Neuron (in vitro differentiated cells): ENCODE measurements around the gene TADA1.
A peak's percentile ranks its signal among the peaks of the same experiment; 100 is the strongest.
"Not testable (repeated sequence)": the region's sequence is repeated elsewhere in the genome, so short reads cannot be mapped to it uniquely, and the experiment has no call there.

ENCODE experiments used
- H2AFZ ChIP-seq: one replicate; pipeline ENCODE4 v1.6.1; 2013; ENCODE audit warnings: low read depth, mild to moderate bottlenecking, inconsistent platforms, low read length, moderate library complexity
- H3K27me3 ChIP-seq: one replicate; pipeline ENCODE4 v1.6.1; 2013; ENCODE audit warnings: low read length; ENCODE audit not compliant: insufficient read depth
- H3K36me3 ChIP-seq: one replicate; pipeline ENCODE4 v1.6.1; 2013; ENCODE audit warnings: low read length; ENCODE audit not compliant: insufficient read depth
- H3K4me1 ChIP-seq: one replicate; pipeline ENCODE4 v1.6.1; 2013; ENCODE audit warnings: low read length; ENCODE audit not compliant: insufficient read depth
- H3K4me3 ChIP-seq: 2 replicates; pipeline ENCODE4 v1.5.1; 2013; ENCODE audit warnings: mild to moderate bottlenecking, low read length, moderate library complexity
- H3K9me3 ChIP-seq: one replicate; pipeline ENCODE4 v1.6.1; 2013; ENCODE audit warnings: low read length

The TADA1 gene

DNA sequence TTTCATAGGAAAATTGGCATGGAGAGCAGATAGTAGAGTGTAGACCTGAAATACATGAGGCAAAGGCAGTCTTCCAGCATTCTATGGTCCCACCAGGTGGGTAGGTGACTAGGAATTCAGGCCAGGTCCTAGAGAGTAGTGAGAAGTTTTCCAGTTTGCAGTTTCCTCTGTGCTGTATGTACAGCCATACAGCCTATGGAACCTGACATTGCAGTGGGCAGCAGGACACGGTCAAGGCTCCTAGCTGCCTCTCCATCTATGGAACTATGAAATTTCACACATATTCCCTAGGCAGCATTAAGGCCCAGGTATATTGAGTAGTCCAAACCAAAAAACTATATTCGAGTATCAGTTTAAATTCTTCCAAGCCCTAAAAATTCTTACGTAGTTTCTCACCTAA lies 20.5 kb downstream of the TADA1 start:
- Histone ChIP-seq H3K36me3 (peaks cover 91% of the 10 kb centered on the region), H2AFZ (no peak overlapping the region), H3K9me3 (no peaks in the 10 kb centered on the region), H3K27me3 (no peaks in the 10 kb centered on the region), H3K4me1 (no peaks in the 10 kb centered on the region), H3K4me3 (no peak overlapping the region)

DNA sequence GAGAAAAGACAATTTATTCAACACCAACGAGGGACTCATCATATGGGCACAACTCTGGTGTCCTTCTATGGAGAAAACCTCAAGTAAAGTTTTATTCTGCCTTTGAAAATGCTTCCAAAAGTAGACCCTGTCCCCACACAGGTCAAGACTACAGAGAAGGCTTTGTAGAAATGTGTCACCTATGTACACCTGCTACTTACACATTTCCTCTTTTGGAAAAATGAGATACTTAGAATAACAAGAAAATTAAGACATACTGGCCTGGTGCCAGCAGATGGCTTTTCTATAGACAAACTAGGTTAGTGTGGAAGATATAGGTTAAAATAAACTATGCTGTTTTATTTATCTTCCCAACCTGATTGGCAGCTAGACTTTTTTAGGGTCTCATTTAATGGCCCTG lies 23.1 kb downstream of the TADA1 start:
- H3K9me3 ChIP-seq = no peaks in the 10 kb centered on the region
- no peak overlapping the region for H3K4me3 ChIP-seq
- peaks cover 94% of the 10 kb centered on the region for H3K36me3 ChIP-seq
- no peaks in the 10 kb centered on the region for H3K27me3 ChIP-seq
- H2AFZ ChIP-seq = no peak overlapping the region
- no peaks in the 10 kb centered on the region for H3K4me1 ChIP-seq

DNA sequence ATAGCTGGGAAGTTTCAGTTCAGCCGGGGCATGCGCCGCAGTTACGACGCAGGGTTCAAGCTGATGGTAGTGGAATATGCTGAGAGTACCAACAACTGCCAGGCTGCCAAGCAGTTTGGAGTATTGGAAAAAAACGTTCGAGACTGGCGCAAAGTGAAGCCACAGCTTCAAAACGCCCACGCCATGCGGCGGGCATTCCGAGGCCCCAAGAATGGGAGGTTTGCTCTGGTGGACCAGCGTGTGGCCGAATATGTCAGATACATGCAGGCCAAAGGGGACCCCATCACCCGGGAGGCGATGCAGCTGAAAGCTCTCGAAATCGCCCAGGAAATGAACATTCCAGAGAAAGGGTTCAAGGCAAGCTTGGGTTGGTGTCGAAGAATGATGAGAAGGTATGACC lies 26.9 kb downstream of the TADA1 start:
- Histone ChIP-seq H3K4me3 (no peak overlapping the region), H3K36me3 (peaks cover 96% of the 10 kb centered on the region)

DNA sequence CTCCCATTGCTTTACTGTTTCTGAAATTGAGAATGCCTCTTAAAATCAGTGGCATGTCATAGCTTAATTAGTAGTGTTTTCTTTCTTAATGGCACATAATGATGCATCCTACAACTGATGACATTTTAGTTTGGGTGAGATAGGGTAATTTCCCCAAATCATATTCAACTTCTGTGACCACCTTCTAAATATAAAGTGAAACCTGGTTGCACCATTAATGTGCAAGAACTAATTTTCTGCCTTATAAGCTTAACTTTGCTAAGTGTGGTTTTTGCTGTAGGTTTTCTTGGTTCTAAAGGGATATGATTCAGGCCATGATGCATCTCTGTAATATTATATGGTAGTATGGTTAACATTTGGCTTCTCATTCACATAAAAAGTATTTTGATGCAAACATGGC lies 27.9 kb downstream of the TADA1 start:
- H3K36me3 ChIP-seq = peaks cover 99% of the 10 kb centered on the region

More for the DNA sequence above, 26.9 kb downstream of the TADA1 start:
- Histone ChIP-seq H2AFZ (no peak overlapping the region), H3K9me3 (no peaks in the 10 kb centered on the region), H3K27me3 (no peaks in the 10 kb centered on the region), H3K4me1 (no peaks in the 10 kb centered on the region)

DNA sequence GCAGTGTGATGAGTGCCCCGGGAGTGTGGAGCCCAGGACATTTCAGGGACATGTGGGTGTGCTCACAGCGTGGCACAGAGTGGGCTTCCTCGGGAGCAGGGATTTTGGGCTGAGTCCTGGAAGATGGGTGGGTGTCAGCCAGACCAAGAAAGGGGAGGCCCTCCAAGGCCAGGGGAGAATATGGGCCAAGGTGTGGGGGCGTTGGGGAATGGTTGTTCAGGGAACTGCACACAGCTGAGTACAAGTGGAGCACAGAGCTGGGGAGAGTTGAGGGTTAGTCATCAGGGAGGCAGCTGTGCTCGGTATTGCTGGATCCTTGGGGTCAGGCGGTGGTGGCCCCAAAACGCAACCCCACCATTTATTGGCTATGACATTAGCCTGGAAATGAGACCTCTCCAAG lies 31.3 kb downstream of the TADA1 start:
- Histone ChIP-seq H2AFZ (no peak overlapping the region), H3K4me1 (peaks cover 12% of the 10 kb centered on the region), H3K27me3 (no peaks in the 10 kb centered on the region), H3K36me3 (peaks cover 91% of the 10 kb centered on the region), H3K4me3 (no peak overlapping the region), H3K9me3 (no peaks in the 10 kb centered on the region)

More for the DNA sequence above, 27.9 kb downstream of the TADA1 start:
- no peak overlapping the region for H3K4me3 ChIP-seq
- H3K9me3 ChIP-seq = no peaks in the 10 kb centered on the region
- H2AFZ ChIP-seq = no peak overlapping the region
- H3K27me3 ChIP-seq = no peaks in the 10 kb centered on the region
- no peaks in the 10 kb centered on the region for H3K4me1 ChIP-seq

DNA sequence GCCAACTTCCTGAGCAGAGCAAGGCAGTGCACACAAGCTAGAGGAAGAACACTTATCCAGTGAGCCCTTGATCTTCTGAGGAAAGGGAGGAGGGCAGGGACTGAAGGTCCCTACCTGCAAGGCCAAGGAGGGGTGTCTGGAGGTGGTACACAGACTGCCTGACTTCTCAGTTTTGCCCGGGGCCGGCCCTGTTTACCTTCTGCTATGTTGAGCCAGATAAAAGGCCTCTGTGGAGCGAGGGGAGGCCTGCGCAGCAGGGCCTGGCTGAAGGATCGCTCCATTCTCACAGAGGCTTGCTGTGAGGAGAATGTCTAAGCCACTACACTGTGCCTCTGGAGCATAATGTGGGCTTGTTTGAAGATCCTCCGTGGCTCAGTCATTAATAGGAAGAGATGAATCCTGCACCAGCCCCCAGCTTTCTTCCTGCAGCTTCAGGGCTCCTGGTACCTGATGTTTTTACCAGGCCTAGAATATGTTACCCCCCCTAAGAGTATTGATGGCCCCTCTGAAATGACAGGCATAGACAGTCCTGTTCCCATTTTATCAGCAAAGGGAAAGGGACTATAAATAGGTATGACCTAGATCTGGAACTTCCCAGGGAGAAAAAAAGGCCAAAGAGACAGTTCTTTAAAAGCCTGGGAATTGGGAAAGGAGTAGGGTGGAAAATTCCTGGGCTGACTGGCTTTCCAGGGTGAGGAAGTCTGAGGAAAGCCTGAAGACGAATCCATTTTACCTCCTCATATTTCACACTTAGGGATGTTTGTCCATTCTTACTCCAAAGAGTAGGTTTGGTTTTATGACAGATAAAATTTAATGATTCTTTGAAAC lies 32.1 kb downstream of the TADA1 start:
- Histone ChIP-seq H3K4me3 (no peak overlapping the region), H3K9me3 (no peaks in the 10 kb centered on the region), H2AFZ (no peak overlapping the region), H3K27me3 (no peaks in the 10 kb centered on the region), H3K36me3 (peaks cover 83% of the 10 kb centered on the region), H3K4me1 (peaks cover 12% of the 10 kb centered on the region)

DNA sequence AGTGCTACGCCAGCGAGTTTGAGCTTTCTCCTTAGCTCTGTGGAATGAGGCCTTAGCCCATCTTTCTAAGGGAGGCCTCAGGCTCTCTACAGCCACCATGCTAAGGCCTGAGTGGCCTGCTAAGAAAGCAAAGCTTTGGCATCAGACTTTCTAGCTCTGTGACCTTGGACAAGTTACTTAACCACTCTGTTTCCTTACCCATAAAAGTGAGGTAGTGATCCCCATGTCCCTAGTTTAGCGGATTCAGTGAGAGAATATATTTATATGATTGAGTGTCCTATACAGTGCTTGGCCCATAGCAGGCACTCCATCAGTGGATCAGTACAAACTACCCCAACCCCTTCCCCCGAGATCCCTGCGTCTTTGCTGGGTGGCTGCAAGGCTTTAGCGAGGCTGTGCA lies 32.7 kb downstream of the TADA1 start:
- Histone ChIP-seq H3K36me3 (peaks cover 76% of the 10 kb centered on the region), H3K4me1 (peaks cover 17% of the 10 kb centered on the region)

DNA sequence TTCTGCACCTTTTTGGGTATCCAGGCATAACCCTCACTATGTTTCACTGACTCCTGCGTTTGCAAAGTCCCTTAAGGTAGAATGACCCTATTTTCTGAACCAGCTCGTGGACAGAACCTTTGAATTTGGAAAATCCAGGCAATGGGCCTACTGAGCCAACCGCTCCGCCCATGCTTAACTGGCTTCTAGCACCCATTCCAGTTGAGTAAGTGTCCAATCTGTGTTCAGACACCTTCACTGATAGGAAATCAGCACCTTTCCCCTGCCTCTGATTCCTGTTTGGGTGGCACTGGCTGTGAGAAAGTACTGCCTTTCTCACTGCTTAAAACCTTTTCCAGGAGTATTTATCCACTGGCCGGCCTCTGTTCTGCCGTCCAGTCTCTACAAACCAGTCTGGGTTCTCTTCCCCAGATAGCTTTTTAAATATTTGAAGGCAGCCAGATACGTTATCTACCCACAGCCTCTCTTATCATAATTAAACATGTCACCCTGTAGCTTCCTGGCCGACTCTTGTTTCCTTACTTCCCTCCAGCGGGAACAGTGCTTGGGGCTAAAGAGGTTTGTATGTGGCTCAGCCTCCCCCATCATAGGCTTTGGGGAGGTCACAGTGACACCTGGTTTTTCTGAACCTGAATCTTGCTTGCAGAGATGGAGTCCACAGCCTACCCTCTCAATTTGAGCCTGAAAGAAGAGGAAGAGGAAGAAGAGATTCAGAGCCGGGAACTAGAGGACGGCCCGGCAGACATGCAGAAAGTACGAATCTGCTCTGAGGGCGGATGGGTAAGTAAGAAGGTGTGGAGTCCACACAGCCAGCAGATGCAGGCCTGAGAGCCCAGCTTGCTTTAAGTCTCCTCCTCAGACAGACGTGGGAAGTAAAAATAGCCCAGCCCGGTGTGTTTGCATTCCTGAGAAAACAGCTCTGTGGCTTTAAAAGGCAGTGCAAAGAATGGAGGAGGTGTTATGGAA lies 35.5 kb downstream of the TADA1 start:
- no peaks in the 10 kb centered on the region for H3K9me3 ChIP-seq
- no peak overlapping the region for H2AFZ ChIP-seq
- H3K4me3 ChIP-seq = peak overlapping the region; percentile 75
- H3K4me1 ChIP-seq = peaks cover 23% of the 10 kb centered on the region
- H3K36me3 ChIP-seq = peaks cover 49% of the 10 kb centered on the region
- no peaks in the 10 kb centered on the region for H3K27me3 ChIP-seq

More for the DNA sequence above, 32.7 kb downstream of the TADA1 start:
- Histone ChIP-seq H3K27me3 (no peaks in the 10 kb centered on the region), H2AFZ (no peak overlapping the region), H3K4me3 (no peak overlapping the region), H3K9me3 (no peaks in the 10 kb centered on the region)

DNA sequence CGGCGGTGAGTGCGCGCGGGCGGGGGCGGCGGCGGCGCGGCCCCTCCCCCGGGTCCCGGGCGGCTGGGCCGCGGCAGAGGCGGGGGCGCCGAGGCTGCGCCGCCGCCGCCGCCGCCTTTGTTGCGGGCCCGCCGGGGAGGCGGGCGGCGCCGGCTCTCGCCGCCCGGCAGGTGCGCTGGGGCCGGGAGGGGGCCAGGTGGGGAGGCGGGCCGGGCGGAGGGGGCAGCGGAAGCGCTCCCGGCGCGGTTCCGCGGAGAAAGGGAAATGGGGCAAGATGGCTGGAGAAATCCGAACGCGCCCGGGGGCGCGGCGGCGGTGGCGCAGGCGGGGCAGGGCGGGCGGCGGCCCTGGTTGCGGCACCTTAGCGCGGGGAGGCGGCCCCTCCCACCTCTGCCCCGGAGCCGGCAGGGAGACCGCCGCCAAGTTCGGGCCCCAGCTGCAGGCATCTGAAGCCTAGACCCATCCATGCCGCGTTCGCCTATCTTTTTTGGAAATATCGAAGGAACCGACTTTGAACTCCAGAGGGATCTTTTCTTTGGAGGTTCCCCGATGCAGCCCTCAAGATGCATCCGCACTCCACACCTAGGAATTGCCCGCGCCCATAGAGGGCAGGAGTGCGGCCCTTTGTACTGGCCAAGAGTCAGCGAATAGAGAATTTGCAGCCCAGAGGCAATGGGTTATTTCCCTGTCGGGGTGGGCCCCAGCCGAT lies 36.3 kb downstream of the TADA1 start:
- Histone ChIP-seq H3K4me3 (peak overlapping the region; percentile 75), H3K9me3 (no peaks in the 10 kb centered on the region), H3K4me1 (peaks cover 23% of the 10 kb centered on the region), H3K36me3 (peaks cover 41% of the 10 kb centered on the region), H2AFZ (peak overlapping the region; percentile 42), H3K27me3 (no peaks in the 10 kb centered on the region)

DNA sequence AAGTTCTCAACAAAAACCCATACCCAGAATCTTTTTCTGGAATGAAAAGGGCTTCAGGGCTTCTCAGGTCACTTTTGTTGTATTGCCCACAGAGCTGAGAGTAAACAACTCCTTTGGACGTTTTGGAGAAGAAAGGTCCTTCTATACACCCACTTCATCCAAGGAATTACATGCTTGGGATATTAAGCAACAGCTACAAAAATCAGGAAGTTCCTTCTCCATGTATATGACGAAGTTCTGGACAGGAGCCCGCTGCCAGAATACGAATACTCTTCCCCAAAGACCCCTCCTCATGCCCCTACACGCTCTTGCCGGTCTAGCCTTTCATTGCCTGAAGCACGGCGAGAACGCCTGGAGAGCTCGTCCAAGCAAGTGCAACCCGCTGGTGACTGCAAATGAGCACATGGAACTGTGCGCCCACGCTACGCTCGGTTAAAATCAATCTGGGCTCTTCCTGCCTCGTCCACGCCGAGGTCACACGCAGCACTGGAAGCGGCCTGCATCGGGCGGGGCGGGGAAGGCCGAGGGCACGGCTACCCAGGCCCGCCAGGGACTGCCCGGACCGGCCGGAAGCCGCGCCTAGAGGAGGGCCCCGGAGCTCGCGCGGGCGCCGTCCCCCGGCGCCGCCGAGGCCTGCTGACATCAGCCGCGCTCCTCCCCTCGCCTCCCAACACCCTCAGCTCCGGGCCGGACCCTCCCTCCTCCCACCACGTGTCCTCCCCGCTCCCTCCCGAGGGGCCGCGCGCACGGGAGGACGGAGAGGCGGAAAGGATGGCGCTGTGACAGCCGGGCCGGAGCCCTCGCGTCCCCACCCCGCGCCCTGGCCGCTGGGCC lies 37.1 kb downstream of the TADA1 start, which contains the start of gene POGK:
POGK (plus strand) TSS at position 710 of the 834 bp plus-strand sequence. CDS start 1,482 bp downstream, outside the sequence.
- Histone ChIP-seq H2AFZ (peak within 1 kb of the TSS; percentile 92), H3K36me3 (peaks cover 34% of the 10 kb centered on the region), H3K4me3 (peak within 1 kb of the TSS; percentile 75), H3K4me1 (peaks cover 23% of the 10 kb centered on the region), H3K9me3 (peaks cover 2% of the 10 kb centered on the region), H3K27me3 (no peaks in the 10 kb centered on the region)

DNA sequence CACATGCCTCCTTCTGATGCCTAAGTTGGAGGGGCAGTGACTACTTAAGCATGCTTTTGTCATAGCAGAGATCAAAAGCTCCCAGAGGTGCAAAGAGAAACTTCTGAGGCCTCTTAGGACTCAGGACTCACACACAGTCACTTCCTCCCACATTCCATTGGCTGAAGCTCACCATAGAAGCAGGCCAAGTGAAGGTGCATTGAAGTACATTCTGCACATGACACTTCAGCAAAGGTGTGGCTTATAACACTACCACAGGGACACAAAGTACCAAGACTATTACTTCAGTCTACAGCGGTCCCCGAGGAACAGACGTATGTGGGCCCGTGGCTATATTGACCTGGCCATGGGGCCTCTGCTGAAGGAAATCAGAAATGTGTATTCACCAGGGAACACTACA lies 39.3 kb downstream of the TADA1 start:
- no peak overlapping the region for H2AFZ ChIP-seq
- H3K4me3 ChIP-seq = no peak overlapping the region
- H3K36me3 ChIP-seq = peaks cover 11% of the 10 kb centered on the region
- peaks cover 2% of the 10 kb centered on the region for H3K9me3 ChIP-seq
- peaks cover 14% of the 10 kb centered on the region for H3K27me3 ChIP-seq
- peaks cover 23% of the 10 kb centered on the region for H3K4me1 ChIP-seq

DNA sequence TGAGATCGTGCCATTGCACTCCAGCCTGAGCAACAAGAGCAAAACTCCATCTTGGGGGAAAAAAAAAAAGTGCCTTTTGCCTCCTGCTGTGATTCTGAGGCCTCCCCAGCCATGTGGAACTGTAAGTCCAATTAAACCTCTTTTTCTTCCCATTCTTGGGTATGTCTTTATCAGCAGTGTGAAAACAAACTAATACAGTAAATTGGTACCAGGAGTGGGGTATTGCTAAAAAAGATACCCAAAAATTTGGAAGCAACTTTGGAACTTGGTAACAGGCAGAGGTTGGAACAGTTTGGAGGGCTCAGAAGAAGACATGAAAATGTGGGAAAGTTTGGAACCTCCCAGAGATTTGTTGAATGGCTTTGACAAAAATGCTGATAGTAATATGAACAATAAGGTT lies 46.3 kb downstream of the TADA1 start:
- not testable (repeated sequence) for H3K9me3 ChIP-seq, H3K36me3 ChIP-seq, H3K4me3 ChIP-seq, H2AFZ ChIP-seq, H3K4me1 ChIP-seq
- H3K27me3 ChIP-seq = peaks cover 15% of the 10 kb centered on the region
